Endothelial cell of umbilical vein (primary cell): ENCODE results near the gene CHCHD4. TPM values are rescaled to one million over a fixed set of nuclear protein-coding genes. Genes with fewer than 3 reads are reported as not detected.

Experiments used
- BruUV-seq: library from RNA; stranded (reverse); fragments of 400-500 nt; replicated peaks from 2 replicates; lab custom pipeline; 2021; lab: Mats Ljungman, UMichigan
- CTCF ChIA-PET: fragments of 300-600, 350-600 bp; sonication (Branson Sonifier 250); formaldehyde crosslinking; loops from one replicate; lab custom pipeline; 2021; ENCODE audit warnings: antibody characterized with exemption, inconsistent platforms; lab: Charles Lee
- POLR2A ChIA-PET: fragments of 300-600, 350-600 bp; sonication (Branson Sonifier 250); formaldehyde crosslinking; loops from one replicate; lab custom pipeline; 2021; ENCODE audit warnings: antibody characterized with exemption, inconsistent platforms; lab: Charles Lee
- DNase-seq: peaks from one replicate; pipeline ENCODE4 v3.0.0-alpha.2; 2011; ENCODE audit warnings: low read depth, low spot score
- FAIRE-seq: peaks from 2 replicates; lab custom pipeline; 2011; peaks lifted over from hg19 to GRCh38; lab: Jason Lieb, UNC
- H2AFZ ChIP-seq: 2 replicates; pipeline ENCODE4 v1.6.0; 2012; ENCODE audit warnings: low read depth, low read length, control low read depth, inconsistent platforms
- H3K27ac ChIP-seq: 2 replicates; pipeline ENCODE4 v1.5.1; 2011; ENCODE audit warnings: low read depth, mild to moderate bottlenecking, control low read depth, low read length, moderate library complexity; ENCODE audit not compliant: insufficient read depth
- H3K27me3 ChIP-seq, 2 experiments: 2 replicates each; pipeline versions ENCODE4 v1.6.0 to v1.6.1; 2011; ENCODE audit warnings: low read length in 2 of 2, mixed read lengths in 1 of 2; ENCODE audit not compliant: control insufficient read depth in 2 of 2, insufficient read depth in 2 of 2
- H3K36me3 ChIP-seq, 2 experiments: 2 replicates in 1 of 2; 3 replicates in 1 of 2; pipeline ENCODE4 v1.5.1; 2011; ENCODE audit warnings: low read length in 2 of 2, mild to moderate bottlenecking in 1 of 2, moderate library complexity in 1 of 2; ENCODE audit not compliant: control insufficient read depth in 2 of 2, insufficient read depth in 2 of 2; ENCODE audit errors: extremely low read depth in 1 of 2
- H3K4me1 ChIP-seq: 3 replicates; pipeline ENCODE4 v1.5.1; 2011; ENCODE audit warnings: mild to moderate bottlenecking, low read length; ENCODE audit not compliant: control insufficient read depth, insufficient read depth; ENCODE audit errors: extremely low read depth
- H3K4me2 ChIP-seq: 2 replicates; pipeline ENCODE4 v1.6.1; 2011; ENCODE audit warnings: low read length, control low read depth, mixed read lengths; ENCODE audit not compliant: insufficient read depth
- H3K4me3 ChIP-seq, 3 experiments: fragments of 200-600 bp in 1 of 3; sonication (generic), shearing (Covaris generic) in 1 of 3; replicated peaks in 1 of 3; 2 replicates each; pipeline ENCODE4 v1.5.1; 2011 to 2016; ENCODE audit warnings: control low read depth in 3 of 3, low read length in 3 of 3, mild to moderate bottlenecking in 2 of 3, inconsistent platforms in 1 of 3, low read depth in 1 of 3, moderate library complexity in 1 of 3; ENCODE audit not compliant: insufficient read depth in 1 of 3
- H3K79me2 ChIP-seq: 2 replicates; pipeline ENCODE4 v1.6.0; 2012; ENCODE audit warnings: low read length, inconsistent platforms; ENCODE audit not compliant: control insufficient read depth, insufficient read depth
- H3K9ac ChIP-seq: replicated peaks from 2 replicates; pipeline ENCODE3; 2011; ENCODE audit warnings: low read length, control low read depth; ENCODE audit not compliant: insufficient read depth; ENCODE audit errors: extremely low read depth
- H3K9me1 ChIP-seq: replicated peaks from 3 replicates; pipeline ENCODE4 v1.6.0; 2011; ENCODE audit warnings: mild to moderate bottlenecking, low read length; ENCODE audit not compliant: control insufficient read depth, insufficient read depth; ENCODE audit errors: extremely low read depth
- H3K9me3 ChIP-seq: replicated peaks from 2 replicates; pipeline ENCODE4 v1.5.1; 2012; ENCODE audit warnings: low read length, inconsistent platforms; ENCODE audit not compliant: control insufficient read depth, insufficient read depth
- H4K20me1 ChIP-seq: replicated peaks from 2 replicates; pipeline ENCODE3; 2011; ENCODE audit warnings: mild to moderate bottlenecking, low read length; ENCODE audit not compliant: control insufficient read depth, insufficient read depth; ENCODE audit errors: extremely low read depth
- EZH2 ChIP-seq: IDR thresholded peaks from 2 replicates; pipeline ENCODE4 v1.6.1; 2012; ENCODE audit warnings: borderline replicate concordance, low read depth, mild to moderate bottlenecking, moderate library complexity, low read length, inconsistent platforms; ENCODE audit not compliant: severe bottlenecking
- FOS ChIP-seq: IDR thresholded peaks from 2 replicates; pipeline ENCODE4 v1.6.1; 2011; ENCODE audit warnings: mild to moderate bottlenecking, low read length, moderate library complexity, borderline replicate concordance; ENCODE audit not compliant: insufficient read depth
- GATA2 ChIP-seq: IDR thresholded peaks from 2 replicates; pipeline ENCODE4 v1.7.0; 2011; ENCODE audit warnings: low read depth, mild to moderate bottlenecking, moderate library complexity, mixed read lengths, low read length; ENCODE audit not compliant: insufficient read length, insufficient read depth
- JUN ChIP-seq: IDR thresholded peaks from 2 replicates; pipeline ENCODE4 v1.6.1; 2011; ENCODE audit warnings: borderline replicate concordance, low read depth; ENCODE audit not compliant: insufficient read length, insufficient read depth
- MYC ChIP-seq: IDR thresholded peaks from one replicate; pipeline ENCODE4 v1.6.1; 2011; ENCODE audit warnings: mild to moderate bottlenecking, low read depth, low read length
- POLR2A ChIP-seq: IDR thresholded peaks from 2 replicates; pipeline ENCODE4 v1.6.1; 2012; ENCODE audit warnings: low read depth, mild to moderate bottlenecking, control low read depth, low read length
- POLR2AphosphoS5 ChIP-seq: IDR thresholded peaks from 2 replicates; pipeline ENCODE4 v1.6.1; 2012; ENCODE audit warnings: low read depth, mild to moderate bottlenecking, control low read depth, low read length, moderate library complexity; ENCODE audit not compliant: insufficient read depth
- dilution Hi-C: fragments of 300-500 bp; cut with MboI; formaldehyde crosslinking; loops from one replicate; pipeline ENCODE4 v1.15.0; 2019; ENCODE audit warnings: low sequenced_read_pairs; ENCODE audit not compliant: extremely low pct_ligation_motif_present
- intact Hi-C: fragments of 100-400 bp; cut with micrococcal nuclease; formaldehyde crosslinking; loops from one replicate; pipeline ENCODE4 v1.10.0; 2022
- polyA plus RNA-seq, 4 experiments: library from polyadenylated mRNA; depleted of rRNA in 3 of 4; stranded (reverse) in 3 of 4; unstranded in 1 of 4; fragments of >200 nt; gene quantifications; 2 replicates each; pipeline versions ENCODE4 v1.2.1 to v1.2.3, GENCODE V29; 2011 to 2012; ENCODE audit warnings: missing spikeins in 1 of 4
- total RNA-seq: library from RNA; stranded (reverse); gene quantifications from 2 replicates; pipeline ENCODE4 v1.2.3, GENCODE V29; 2021
- TF ChIP-seq, protein P1 (sequence below): IDR thresholded peaks from 2 replicates; pipeline ENCODE4 v1.6.1; 2011; ENCODE audit not compliant: insufficient read depth, insufficient read length
- TF ChIP-seq, protein P2 (sequence below), 2 donors: IDR thresholded peaks; 1 replicate in 1 of 2; 2 replicates in 1 of 2; pipeline ENCODE4 v1.5.1; 2011; ENCODE audit warnings: low read length in 2 of 2, mild to moderate bottlenecking in 2 of 2, moderate library complexity in 2 of 2, control low read depth in 1 of 2, inconsistent platforms in 1 of 2, low read depth in 1 of 2; ENCODE audit not compliant: insufficient read depth in 1 of 2; ENCODE audit errors: extremely low read depth in 1 of 2

CHCHD4 gene
- total and polyA plus RNA-seq, 2 donors (not counting 3 experiments of a cell fraction or from before 2014, with no cell fraction given) = 8.5 to 13.6 TPM

DNA sequence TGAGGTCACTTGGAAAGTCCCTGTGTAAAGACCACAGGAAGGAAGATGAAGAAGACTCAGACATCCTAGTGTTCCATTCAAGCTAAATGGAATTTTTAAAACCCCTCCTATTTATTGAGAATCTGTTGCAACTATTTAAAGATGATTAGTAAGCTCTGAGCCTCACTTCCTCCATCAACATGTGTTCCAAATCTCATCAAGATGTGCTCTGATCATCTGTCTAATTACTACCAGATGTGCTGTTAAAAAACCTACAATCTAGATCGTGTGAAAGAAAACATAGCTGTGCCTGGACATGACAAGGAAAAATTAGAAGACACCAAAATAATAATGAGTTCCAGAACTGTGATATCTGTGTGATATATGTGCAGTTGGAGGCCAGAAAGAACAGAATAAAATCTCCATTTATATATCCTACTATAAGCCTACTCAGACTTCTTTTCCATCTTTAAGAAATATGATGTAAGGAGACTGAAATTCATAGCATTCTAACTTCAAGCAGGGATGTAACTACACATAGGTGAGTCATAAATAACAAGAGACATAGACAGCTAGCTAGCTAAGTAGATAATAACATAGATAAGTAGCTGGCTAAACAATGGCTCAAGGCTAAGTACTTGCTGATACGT lies 46.0 kb upstream of the CHCHD4 start:
- no peaks in the 10 kb centered on the region for H4K20me1 ChIP-seq
- H3K36me3 ChIP-seq = peaks cover 35 to 36% of the 10 kb centered on the region in 2 experiments
- H3K9me3 ChIP-seq = no peaks in the 10 kb centered on the region
- peaks cover 15% of the 10 kb centered on the region for H3K79me2 ChIP-seq
- intact Hi-C loops = no loop called here
- DNase-seq (peak; percentile 37), FAIRE-seq (peak; percentile 72)
- peaks cover 15% of the 10 kb centered on the region for H3K4me1 ChIP-seq
- CTCF ChIA-PET = interaction anchor here (0.9 to 1.8 kb wide), 6 partner anchors 18 to 462 kb away, joined by 3 to 11 read pairs (median 6); no protein-coding TSS in a partner anchor
- H3K4me2 ChIP-seq = peak overlapping the region; percentile 20
- H3K9me1 ChIP-seq = no peaks in the 10 kb centered on the region
- no peak overlapping the region for H2AFZ ChIP-seq
- H3K27me3 ChIP-seq = no peaks in the 10 kb centered on the region
- BruUV-seq = no TSS peak
- dilution Hi-C loops = no loop called here
- H3K27ac ChIP-seq = peak overlapping the region; percentile 42
- POLR2A ChIA-PET = interaction anchor here (1.2 kb wide), 1 partner anchor 26 kb away, joined by 4 read pairs; no protein-coding TSS in a partner anchor
- TF ChIP-seq, protein P1, sequence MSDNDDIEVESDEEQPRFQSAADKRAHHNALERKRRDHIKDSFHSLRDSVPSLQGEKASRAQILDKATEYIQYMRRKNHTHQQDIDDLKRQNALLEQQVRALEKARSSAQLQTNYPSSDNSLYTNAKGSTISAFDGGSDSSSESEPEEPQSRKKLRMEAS = no peak
- TF ChIP-seq EZH2 (no peak), FOS (no peak), GATA2 (peak; percentile 84), MYC (no peak), JUN (peak; percentile 68), POLR2AphosphoS5 (no peak), POLR2A (no peak)
- TF ChIP-seq, protein P2, sequence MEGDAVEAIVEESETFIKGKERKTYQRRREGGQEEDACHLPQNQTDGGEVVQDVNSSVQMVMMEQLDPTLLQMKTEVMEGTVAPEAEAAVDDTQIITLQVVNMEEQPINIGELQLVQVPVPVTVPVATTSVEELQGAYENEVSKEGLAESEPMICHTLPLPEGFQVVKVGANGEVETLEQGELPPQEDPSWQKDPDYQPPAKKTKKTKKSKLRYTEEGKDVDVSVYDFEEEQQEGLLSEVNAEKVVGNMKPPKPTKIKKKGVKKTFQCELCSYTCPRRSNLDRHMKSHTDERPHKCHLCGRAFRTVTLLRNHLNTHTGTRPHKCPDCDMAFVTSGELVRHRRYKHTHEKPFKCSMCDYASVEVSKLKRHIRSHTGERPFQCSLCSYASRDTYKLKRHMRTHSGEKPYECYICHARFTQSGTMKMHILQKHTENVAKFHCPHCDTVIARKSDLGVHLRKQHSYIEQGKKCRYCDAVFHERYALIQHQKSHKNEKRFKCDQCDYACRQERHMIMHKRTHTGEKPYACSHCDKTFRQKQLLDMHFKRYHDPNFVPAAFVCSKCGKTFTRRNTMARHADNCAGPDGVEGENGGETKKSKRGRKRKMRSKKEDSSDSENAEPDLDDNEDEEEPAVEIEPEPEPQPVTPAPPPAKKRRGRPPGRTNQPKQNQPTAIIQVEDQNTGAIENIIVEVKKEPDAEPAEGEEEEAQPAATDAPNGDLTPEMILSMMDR (IDR thresholded peaks at IDR 0.05; ENCODE audit: extremely low read depth in 1 of 2, insufficient read depth in 1 of 2, low read depth in 1 of 2, low read length in 2 of 2) = no peak
- no peak overlapping the region for H3K9ac ChIP-seq
- H3K4me3 ChIP-seq = no peak overlapping the region
